Ramos (cell line): ENCODE data around the gene NAMPT.
"Not testable (repeated sequence)": the region's sequence is repeated elsewhere in the genome, so short reads cannot be mapped to it uniquely, and the experiment has no call there.

ENCODE experiments used
- in situ Hi-C: fragments of 300-500 bp; cut with MboI; formaldehyde crosslinking; loops from one replicate; pipeline ENCODE4 v1.14.3; 2022; ENCODE audit warnings: low sequenced_read_pairs; ENCODE audit not compliant: unreplicated experiment

NAMPT gene

DNA sequence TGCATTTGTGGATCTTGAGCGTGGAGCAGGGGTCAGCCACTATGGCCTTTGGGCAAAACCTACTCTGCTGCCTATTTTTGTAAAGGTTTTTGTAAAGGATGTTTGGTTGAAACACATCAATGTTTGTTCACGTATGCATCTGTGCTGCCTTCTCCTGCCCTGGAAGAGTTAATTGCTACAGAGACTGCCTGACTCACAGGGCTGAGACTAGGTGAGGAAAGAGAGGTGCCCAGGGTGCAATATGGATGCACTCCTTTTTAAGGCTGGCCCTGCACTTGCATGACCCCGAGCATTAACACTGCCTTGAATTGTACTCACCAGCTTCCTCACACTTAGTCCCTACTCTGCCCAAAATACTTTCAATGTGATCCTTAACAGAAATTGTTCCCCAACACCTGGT lies 20.9 kb upstream of the NAMPT start:
- in situ Hi-C loops: no loop called here

DNA sequence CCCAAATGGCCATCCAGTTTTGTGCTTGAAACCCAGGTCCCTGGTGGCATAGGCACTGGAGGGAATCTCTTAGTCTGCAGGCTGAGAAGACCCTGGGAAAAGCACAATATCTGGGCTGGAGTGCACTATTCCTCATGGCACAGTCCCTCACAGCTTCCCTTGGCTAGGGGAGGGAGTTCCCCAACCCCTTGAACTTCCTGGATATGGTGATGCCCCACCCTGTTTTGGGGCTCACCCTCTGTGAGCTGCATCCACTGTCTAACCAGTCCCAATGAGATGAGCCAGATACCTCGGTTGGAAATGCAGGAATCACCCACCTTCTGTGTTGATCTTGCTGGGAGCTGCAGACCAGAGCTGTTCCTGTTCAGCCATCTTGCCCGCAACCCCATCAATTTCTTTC lies 19.8 kb upstream of the NAMPT start:
- in situ Hi-C loops: no loop called here

DNA sequence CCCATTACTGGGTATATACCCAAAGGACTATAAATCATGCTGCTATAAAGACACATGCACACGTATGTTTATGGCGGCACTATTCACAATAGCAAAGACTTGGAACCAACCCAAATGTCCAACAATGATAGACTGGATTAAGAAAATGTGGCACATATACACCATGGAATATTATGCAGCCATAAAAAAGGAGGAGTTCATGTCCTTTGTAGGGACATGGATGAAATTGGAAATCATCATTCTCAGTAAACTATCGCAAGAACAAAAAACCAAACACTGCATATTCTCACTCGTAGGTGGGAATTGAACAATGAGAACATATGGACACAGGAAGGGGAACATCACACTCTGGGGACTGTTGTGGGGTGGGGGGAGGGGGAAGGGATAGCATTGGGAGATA lies 13.8 kb upstream of the NAMPT start:
- in situ Hi-C loops: not testable (repeated sequence)

DNA sequence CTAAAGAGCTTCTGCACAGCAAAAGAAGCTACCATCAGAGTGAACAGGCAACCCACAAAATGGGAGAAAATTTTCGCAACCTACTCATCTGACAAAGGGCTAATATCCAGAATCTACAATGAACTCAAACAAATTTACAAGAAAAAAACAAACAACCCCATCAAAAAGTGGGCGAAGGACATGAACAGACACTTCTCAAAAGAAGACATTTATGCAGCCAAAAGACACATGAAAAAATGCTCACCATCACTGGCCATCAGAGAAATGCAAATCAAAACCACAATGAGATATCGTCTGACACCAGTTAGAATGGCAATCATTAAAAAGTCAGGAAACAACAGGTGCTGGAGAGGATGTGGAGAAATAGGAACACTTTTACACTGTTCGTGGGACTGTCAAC lies 13.4 kb upstream of the NAMPT start:
- in situ Hi-C loops: not testable (repeated sequence)

- in situ Hi-C loops: no loop called here
These were observed 9.6 kb upstream of the NAMPT start for GRCh38 chr7:106294334-106294733.

DNA sequence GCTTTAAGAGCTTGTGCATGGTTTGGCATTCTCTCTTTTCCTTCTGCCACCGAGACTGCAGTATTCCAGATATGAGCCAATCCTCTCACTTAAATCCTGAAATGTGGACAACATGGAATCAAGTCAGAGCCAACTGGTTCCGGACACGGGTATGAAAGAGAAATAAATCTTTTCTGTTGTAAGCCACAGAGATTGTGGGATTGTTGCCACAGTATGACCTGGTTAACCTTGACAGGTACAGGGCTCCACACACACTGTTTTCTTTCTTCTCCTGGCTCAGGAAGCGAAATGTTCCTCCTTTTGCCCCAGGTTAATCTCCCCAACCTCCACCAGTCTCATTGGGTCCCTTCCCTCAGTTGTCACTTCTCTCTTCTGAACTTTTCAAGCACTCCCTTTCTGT lies 6.5 kb upstream of the NAMPT start:
- in situ Hi-C loops: no loop called here

- in situ Hi-C loops: no loop called here
These were observed 5.5 kb upstream of the NAMPT start for GRCh38 chr7:106290319-106290718.

- in situ Hi-C loops: no loop called here
These were observed 5.1 kb upstream of the NAMPT start for GRCh38 chr7:106289848-106290247.

DNA sequence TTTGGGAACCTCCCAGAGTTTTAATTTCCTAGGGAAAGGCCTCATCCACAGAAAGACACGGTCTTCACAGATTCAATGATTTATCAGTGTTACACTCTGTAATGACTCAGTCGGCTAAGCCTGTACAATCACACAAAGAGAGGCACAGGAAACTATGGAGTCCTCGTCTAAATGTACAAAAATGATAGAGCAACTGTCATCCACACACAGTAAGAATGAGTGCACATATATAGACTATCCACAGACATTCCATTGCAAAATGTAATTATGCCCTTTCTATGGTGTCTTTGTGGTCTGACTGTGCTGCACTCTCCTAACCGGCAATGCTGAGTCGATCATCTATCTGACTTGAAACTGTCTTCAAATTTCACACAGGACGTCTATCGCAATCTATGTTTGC lies 3.5 kb upstream of the NAMPT start:
- in situ Hi-C loops: no loop called here

- in situ Hi-C loops: no loop called here
These were observed 3.0 kb upstream of the NAMPT start for GRCh38 chr7:106287786-106288185.

DNA sequence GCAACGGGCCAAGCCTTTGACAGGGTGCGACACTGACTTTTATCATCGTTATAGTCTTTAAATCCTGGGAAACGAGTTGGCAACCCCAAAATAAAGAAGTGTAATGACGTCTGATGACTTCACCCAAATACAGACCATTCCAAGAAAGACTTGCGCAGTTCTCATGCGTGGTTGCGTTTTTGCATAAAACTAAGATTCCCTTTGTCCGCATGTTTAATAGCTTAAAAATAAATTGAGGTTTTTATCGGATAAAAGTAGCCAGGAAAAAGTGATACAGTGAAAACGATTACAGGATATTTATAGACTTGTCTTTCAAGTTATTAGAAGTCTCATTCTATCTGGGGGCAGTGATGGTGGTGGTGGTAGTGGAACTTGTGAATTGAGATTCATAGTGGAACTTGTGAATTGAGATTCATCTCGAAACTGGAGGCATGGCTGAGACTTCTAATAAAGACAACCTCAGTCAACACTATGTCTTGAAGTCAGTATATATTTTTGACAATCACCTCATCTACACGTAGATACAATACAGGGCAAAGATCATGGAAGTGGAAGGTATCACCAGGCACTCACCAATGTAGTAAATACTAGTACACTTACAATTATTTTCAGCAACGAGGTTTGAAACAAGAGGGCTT lies 1.2 kb upstream of the NAMPT start:
- in situ Hi-C loops: no loop called here

- in situ Hi-C loops: no loop called here
These were observed 470 bp upstream of the NAMPT start for GRCh38 chr7:106285051-106285854.

DNA sequence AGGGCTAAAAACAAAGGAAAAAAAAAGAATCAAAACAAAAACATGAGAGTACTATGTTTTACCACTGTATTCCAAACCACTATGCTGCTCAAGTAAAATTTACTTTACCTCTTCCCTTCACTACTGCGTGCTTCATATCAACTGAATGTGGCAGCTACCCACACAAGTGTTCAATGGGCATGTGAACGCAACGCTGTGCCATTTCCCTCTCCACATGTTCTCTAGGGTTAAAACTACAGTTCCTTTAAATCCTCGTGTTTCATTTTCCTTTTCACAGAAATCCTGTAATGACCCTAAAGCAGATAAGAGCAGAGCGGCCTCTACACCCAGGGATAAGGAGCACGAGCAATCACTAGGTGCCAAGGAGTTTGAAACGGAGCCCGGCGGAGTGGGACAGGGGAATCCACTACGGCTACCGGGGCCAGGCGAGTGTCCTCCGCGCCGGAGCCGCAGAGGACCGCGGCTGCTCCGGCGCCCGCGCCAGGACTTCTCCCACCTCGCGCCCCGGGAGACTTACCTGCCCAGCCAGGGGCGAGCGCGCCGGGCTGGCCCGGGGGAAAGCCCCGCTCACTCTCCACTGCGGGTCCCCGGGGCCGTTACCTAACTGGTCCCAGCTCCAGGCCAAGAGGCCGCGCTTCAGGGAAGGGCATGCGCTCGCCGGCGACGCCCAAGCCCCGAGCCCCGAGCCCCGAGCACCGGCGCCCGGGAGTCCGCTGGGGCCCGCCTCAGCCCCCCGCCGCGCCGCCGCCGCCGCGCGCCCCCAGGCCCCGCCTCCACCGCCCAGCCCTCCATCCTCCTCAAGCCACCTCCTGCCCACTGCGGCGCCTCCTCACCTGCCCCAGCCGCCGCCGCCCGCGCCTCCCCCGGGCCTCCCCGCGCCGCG lies 711 bp downstream of the NAMPT start:
- in situ Hi-C loops: no loop called here

- in situ Hi-C loops: no loop called here
These were observed 1.3 kb downstream of the NAMPT start for GRCh38 chr7:106283501-106283830.

- in situ Hi-C loops: no loop called here
These were observed 1.9 kb downstream of the NAMPT start for GRCh38 chr7:106282852-106283251.

GRCh38 chr7:106282390-106282789 lies 2.4 kb downstream of the NAMPT start:
- in situ Hi-C loops: no loop called here

DNA sequence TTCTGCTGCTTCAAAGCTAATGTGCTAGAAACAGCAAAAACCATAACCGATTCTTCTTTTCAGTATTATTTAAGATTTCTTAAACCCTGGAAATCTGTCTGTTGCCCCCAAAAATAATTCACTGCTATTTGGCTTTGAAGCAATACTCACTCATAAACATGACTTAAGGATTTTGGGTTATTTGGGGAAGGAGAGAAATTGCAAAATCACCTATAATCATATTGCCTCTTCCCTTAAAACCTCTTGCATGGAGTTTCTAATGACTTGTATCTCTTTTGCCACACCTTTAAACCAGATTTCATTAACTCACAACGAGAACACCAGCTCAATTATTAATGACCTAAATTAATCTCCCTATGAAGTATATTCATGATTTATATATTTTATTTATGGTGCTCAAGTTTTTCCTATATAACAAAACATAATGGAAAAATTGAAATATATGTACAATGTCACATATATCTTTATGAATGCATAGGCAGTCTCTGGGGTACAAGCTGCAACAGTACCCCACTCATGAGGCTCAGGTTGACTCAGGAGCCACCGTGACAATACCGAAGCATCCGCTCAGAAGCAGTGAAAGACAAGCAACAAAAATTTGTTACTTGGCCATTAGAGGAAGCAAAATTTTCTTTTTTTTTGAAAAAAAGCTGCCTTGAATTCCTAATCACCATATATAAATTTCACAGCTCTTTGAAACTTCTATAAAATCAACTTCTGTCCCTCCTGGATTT lies 3.0 kb downstream of the NAMPT start:
- in situ Hi-C loops: no loop called here

DNA sequence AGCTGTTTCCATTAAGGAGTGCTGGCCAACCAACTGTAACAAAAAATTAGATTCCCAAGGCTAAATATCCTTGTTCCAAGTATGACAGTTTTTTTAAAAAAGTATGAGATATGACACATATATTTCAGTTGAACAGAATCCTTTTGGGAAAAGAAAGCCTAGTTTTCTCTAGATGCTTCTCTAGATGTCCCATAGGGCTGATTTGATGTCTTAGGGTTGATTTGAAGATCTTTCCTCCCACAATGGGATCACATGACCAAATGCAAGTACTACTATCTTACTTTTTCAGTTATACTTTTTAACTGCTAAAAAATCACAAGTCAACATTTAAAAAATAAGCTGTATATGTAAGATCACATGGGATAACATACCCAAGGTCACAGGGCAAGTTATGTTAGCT lies 3.7 kb downstream of the NAMPT start:
- in situ Hi-C loops: no loop called here

- in situ Hi-C loops: no loop called here
These were observed 5.2 kb downstream of the NAMPT start for GRCh38 chr7:106279425-106280197.

DNA sequence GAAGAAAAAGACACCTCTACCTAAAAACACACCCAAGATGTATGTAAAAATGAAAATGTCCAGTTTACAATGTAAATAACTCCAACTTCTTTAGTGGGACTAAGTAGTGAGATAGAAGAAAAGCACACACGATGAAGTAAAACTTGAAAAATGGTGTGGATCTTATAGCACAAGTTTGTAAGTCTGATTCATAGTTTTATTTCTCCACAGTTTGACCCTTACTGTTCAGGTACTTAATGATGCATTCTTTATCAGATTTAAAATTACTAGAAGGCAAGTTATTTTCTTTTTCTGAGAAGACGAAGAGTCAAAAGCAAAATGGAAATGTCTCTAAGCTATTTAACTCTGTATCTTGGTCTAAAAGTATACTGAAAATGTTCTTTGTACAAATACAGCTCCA lies 6.1 kb downstream of the NAMPT start:
- in situ Hi-C loops: no loop called here
